ENCODE measurements around the gene SOAT1.
"Not testable (repeated sequence)": the region's sequence is repeated elsewhere in the genome, so short reads cannot be mapped to it uniquely, and the experiment has no call there.

The SOAT1 gene

GRCh38 chr1:179365342-179366092, 71.9 kb downstream of the SOAT1 start, which contains the start of gene AXDND1:
Gene AXDND1, plus strand, starts transcription at chr1:179365971. Its CDS starts 539 bp downstream, at chr1:179366510.
- DNase-seq: peak; percentile 94 to 95

GRCh38 chr1:179366093-179366800, 72.7 kb downstream of the SOAT1 start:
- DNase-seq: no peak

GRCh38 chr1:179369751-179370341, 76.2 kb downstream of the SOAT1 start:
- DNase-seq: peak; percentile 37 to 82

GRCh38 chr1:179372160-179372559, 78.6 kb downstream of the SOAT1 start:
- DNase-seq: no peak

GRCh38 chr1:179376223-179376622, 82.6 kb downstream of the SOAT1 start:
- no peak for DNase-seq

- DNase-seq: no peak
Measured at GRCh38 chr1:179380299-179380698, 86.7 kb downstream of the SOAT1 start.

GRCh38 chr1:179384027-179384426, 90.4 kb downstream of the SOAT1 start:
- no peak for DNase-seq

- no peak for DNase-seq
Measured at GRCh38 chr1:179385510-179385909, 91.9 kb downstream of the SOAT1 start.

GRCh38 chr1:179393721-179394120, 100.1 kb downstream of the SOAT1 start:
- DNase-seq: no peak

GRCh38 chr1:179399399-179399798, 105.8 kb downstream of the SOAT1 start:
- not testable (repeated sequence) for DNase-seq
